Measurements from ENCODE around the gene ZNF366.

ZNF366 gene

GRCh38 chr5:72507231-72507906 lies at the start of gene ZNF366:
Gene ZNF366, minus strand, starts transcription at chr5:72507410. Its CDS starts 45,914 bp downstream, at chr5:72461496.
- no peak for DNase-seq (ENCODE audit: extremely low read depth in 1 of 2, low read depth in 1 of 2)

- no peak for DNase-seq (ENCODE audit: extremely low read depth in 1 of 2, low read depth in 1 of 2)
These were observed 49.3 kb upstream of the ZNF366 start for GRCh38 chr5:72556351-72557166.

- no peak for DNase-seq (ENCODE audit: extremely low read depth in 1 of 2, low read depth in 1 of 2)
These were observed 48.7 kb upstream of the ZNF366 start for GRCh38 chr5:72555871-72556270.

- no peak for DNase-seq (ENCODE audit: extremely low read depth in 1 of 2, low read depth in 1 of 2)
These were observed 47.7 kb upstream of the ZNF366 start for GRCh38 chr5:72554897-72555296.

- no peak for DNase-seq (ENCODE audit: extremely low read depth in 1 of 2, low read depth in 1 of 2)
These were observed 44.9 kb upstream of the ZNF366 start for GRCh38 chr5:72552041-72552557.

- no peak for DNase-seq (ENCODE audit: extremely low read depth in 1 of 2, low read depth in 1 of 2)
These were observed 43.4 kb upstream of the ZNF366 start for GRCh38 chr5:72550595-72550994.

- DNase-seq (ENCODE audit: extremely low read depth in 1 of 2, low read depth in 1 of 2), result no peak
These were observed 36.6 kb upstream of the ZNF366 start for GRCh38 chr5:72543811-72544210.

GRCh38 chr5:72543365-72543764 lies 36.2 kb upstream of the ZNF366 start:
- DNase-seq (ENCODE audit: extremely low read depth in 1 of 2, low read depth in 1 of 2), result no peak

GRCh38 chr5:72542695-72543094 lies 35.5 kb upstream of the ZNF366 start:
- DNase-seq (ENCODE audit: extremely low read depth in 1 of 2, low read depth in 1 of 2), result no peak

- DNase-seq (ENCODE audit: extremely low read depth in 1 of 2, low read depth in 1 of 2), result no peak
These were observed 34.5 kb upstream of the ZNF366 start for GRCh38 chr5:72541501-72542225.

- no peak for DNase-seq (ENCODE audit: extremely low read depth in 1 of 2, low read depth in 1 of 2)
These were observed 33.7 kb upstream of the ZNF366 start for GRCh38 chr5:72540759-72541438.

GRCh38 chr5:72539726-72540125 lies 32.5 kb upstream of the ZNF366 start:
- no peak for DNase-seq (ENCODE audit: extremely low read depth in 1 of 2, low read depth in 1 of 2)

GRCh38 chr5:72539038-72539437 lies 31.8 kb upstream of the ZNF366 start:
- DNase-seq (ENCODE audit: extremely low read depth in 1 of 2, low read depth in 1 of 2), result no peak

GRCh38 chr5:72537166-72537565 lies 30.0 kb upstream of the ZNF366 start:
- DNase-seq (ENCODE audit: extremely low read depth in 1 of 2, low read depth in 1 of 2), result no peak

- no peak for DNase-seq (ENCODE audit: extremely low read depth in 1 of 2, low read depth in 1 of 2)
These were observed 24.4 kb upstream of the ZNF366 start for GRCh38 chr5:72531496-72532190.

- no peak for DNase-seq (ENCODE audit: extremely low read depth in 1 of 2, low read depth in 1 of 2)
These were observed 23.0 kb upstream of the ZNF366 start for GRCh38 chr5:72530196-72530595.

GRCh38 chr5:72529383-72529782 lies 22.2 kb upstream of the ZNF366 start:
- no peak for DNase-seq (ENCODE audit: extremely low read depth in 1 of 2, low read depth in 1 of 2)

GRCh38 chr5:72525816-72526215 lies 18.6 kb upstream of the ZNF366 start:
- no peak for DNase-seq (ENCODE audit: extremely low read depth in 1 of 2, low read depth in 1 of 2)

- no peak for DNase-seq (ENCODE audit: extremely low read depth in 1 of 2, low read depth in 1 of 2)
These were observed 16.9 kb upstream of the ZNF366 start for GRCh38 chr5:72523960-72524582.

GRCh38 chr5:72522607-72523006 lies 15.4 kb upstream of the ZNF366 start:
- DNase-seq (ENCODE audit: extremely low read depth in 1 of 2, low read depth in 1 of 2), result no peak
